Adrenal gland (tissue), 5 donors: ENCODE results near the gene ARHGEF7.

Experiments used
- POLR2A ChIP-seq, 2 donors: fragments of 450-650 bp; IDR thresholded peaks; one replicate each; pipeline ENCODE4 v1.6.1; 2017; ENCODE audit warnings: antibody characterized with exemption in 2 of 2, mild to moderate bottlenecking in 2 of 2, moderate library complexity in 1 of 2
- TF ChIP-seq, protein P1 (sequence below), 6 experiments: fragments of 450-650 bp in 4 of 6; fragments of 200-600 bp in 2 of 6; sonication (generic) in 1 of 6; IDR thresholded peaks; 1 replicate in 5 of 6; 2 replicates in 1 of 6; pipeline versions ENCODE4 v1.5.1 to v1.8.0; 2016 to 2021; ENCODE audit warnings: antibody characterized with exemption in 6 of 6, mild to moderate bottlenecking in 2 of 6, moderate library complexity in 1 of 6
- donor health status: DM: no; HTN: no; CAD: no.

DNA sequence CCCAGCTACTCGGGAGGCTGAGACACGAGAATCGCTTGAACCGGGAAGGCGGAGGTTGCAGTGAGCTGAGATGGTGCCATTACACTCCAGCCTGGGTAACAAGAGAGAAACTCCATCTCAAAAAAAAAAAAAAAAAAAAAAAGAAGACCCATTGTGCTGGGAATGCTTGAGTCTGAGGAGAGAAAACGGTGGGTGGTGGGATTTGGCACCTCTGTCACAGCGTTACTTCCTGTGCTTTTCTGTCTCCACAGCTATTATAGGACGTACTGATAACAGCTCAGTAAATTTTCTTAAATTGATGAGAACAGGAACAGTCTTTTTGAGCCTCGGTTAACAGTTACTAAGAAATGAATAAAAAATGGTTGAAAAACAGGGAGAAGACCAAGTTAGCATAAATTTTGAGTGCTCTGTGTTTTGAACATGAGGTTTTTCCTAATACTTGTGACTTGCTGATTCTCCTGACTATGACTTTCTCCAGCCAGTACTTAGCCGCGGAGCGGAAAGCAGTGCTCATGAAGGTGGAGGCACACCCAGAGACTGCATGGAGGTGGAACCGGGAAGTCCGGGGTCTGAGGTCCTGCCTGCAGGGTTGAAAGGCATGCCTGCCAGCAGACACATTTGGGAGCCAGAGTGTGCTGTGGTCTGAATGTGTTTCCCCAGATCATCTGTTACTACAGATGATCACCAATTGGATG lies 150.0 kb downstream of the ARHGEF7 start:
- TF ChIP-seq, protein P1, sequence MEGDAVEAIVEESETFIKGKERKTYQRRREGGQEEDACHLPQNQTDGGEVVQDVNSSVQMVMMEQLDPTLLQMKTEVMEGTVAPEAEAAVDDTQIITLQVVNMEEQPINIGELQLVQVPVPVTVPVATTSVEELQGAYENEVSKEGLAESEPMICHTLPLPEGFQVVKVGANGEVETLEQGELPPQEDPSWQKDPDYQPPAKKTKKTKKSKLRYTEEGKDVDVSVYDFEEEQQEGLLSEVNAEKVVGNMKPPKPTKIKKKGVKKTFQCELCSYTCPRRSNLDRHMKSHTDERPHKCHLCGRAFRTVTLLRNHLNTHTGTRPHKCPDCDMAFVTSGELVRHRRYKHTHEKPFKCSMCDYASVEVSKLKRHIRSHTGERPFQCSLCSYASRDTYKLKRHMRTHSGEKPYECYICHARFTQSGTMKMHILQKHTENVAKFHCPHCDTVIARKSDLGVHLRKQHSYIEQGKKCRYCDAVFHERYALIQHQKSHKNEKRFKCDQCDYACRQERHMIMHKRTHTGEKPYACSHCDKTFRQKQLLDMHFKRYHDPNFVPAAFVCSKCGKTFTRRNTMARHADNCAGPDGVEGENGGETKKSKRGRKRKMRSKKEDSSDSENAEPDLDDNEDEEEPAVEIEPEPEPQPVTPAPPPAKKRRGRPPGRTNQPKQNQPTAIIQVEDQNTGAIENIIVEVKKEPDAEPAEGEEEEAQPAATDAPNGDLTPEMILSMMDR (IDR thresholded peaks at IDR 0.05): no peak
- no peak for TF ChIP-seq POLR2A (IDR thresholded peaks at IDR 0.05)
